AG04450 (cell line): ENCODE measurements around the gene CXCL12. TPM values are rescaled to one million over a fixed set of nuclear protein-coding genes. Genes with fewer than 3 reads are reported as not detected.

Experiments used
- CTCF ChIA-PET: fragments of 300-600, 350-600 bp; formaldehyde crosslinking; extraction: SDS; loops from one replicate; lab custom pipeline; 2022; ENCODE audit warnings: antibody characterized with exemption, inconsistent platforms; lab: Charles Lee
- POLR2A ChIA-PET: fragments of 350-600 bp; formaldehyde crosslinking; extraction: SDS; loops from one replicate; lab custom pipeline; 2021; ENCODE audit warnings: antibody characterized with exemption, inconsistent platforms; lab: Yijun Ruan, JAX
- DNase-seq: peaks from one replicate; pipeline ENCODE4 v3.0.0-alpha.2; 2011; ENCODE audit warnings: low read depth, low spot score
- H3K27ac ChIP-seq: one replicate; pipeline ENCODE4 v1.5.1; 2012; ENCODE audit warnings: low read depth, low read length, control low read depth
- H3K27me3 ChIP-seq: one replicate; pipeline ENCODE4 v1.6.0; 2012; ENCODE audit warnings: low read length; ENCODE audit not compliant: control insufficient read depth, insufficient read depth
- H3K4me3 ChIP-seq: 2 replicates; pipeline ENCODE4 v1.5.1; 2011; ENCODE audit warnings: mild to moderate bottlenecking, low read depth, low read length, control low read depth
- H3K9me3 ChIP-seq: 2 replicates; pipeline ENCODE4 v1.5.1; 2012; ENCODE audit warnings: low read length; ENCODE audit not compliant: control insufficient read depth, insufficient read depth
- CTCF ChIP-seq: IDR thresholded peaks from 2 replicates; pipeline ENCODE4 v1.5.1; 2011; ENCODE audit warnings: low read depth, low read length, control low read depth, inconsistent platforms
- polyA plus RNA-seq: library from polyadenylated mRNA; depleted of rRNA; stranded (reverse); fragments of >200 nt; gene quantifications from 2 replicates; pipeline ENCODE4 v1.2.3, GENCODE V29; 2011

The CXCL12 gene
- polyA plus RNA-seq, 1 experiment = 93.4 TPM

- TF ChIP-seq CTCF = no peak
- Histone ChIP-seq H3K4me3 (no peak overlapping the region), H3K9me3 (no peaks in the 10 kb centered on the region; the same call in 1 of the 2 replicates), H3K27ac (no peak overlapping the region), H3K27me3 (no peaks in the 10 kb centered on the region)
- DNase-seq = no peak
- CTCF ChIA-PET = interaction anchor here (0.5 kb wide), 1 partner anchor 255 kb away, joined by 3 read pairs; no protein-coding TSS in a partner anchor
- POLR2A ChIA-PET = no interaction called here
These were observed 11.4 kb downstream of the CXCL12 start for GRCh38 chr10:44373341-44373995.

GRCh38 chr10:44372181-44372580 lies 12.7 kb downstream of the CXCL12 start:
- CTCF ChIA-PET = interaction anchor here (1.6 kb wide), 1 partner anchor 699 kb away, joined by 4 read pairs; no protein-coding TSS in a partner anchor
- Histone ChIP-seq H3K27ac (no peak overlapping the region), H3K9me3 (no peaks in the 10 kb centered on the region; the same call in 1 of the 2 replicates), H3K27me3 (no peaks in the 10 kb centered on the region), H3K4me3 (no peak overlapping the region)
- DNase-seq = no peak
- POLR2A ChIA-PET = no interaction called here
- no peak for TF ChIP-seq CTCF

- ChIA-PET CTCF (interaction anchor here (1.2 to 1.6 kb wide), 2 partner anchors 494 to 698 kb away, joined by 3 to 4 read pairs; no protein-coding TSS in a partner anchor), POLR2A (no interaction called here)
- no peak for DNase-seq
- Histone ChIP-seq H3K27me3 (no peaks in the 10 kb centered on the region), H3K27ac (no peak overlapping the region), H3K9me3 (no peaks in the 10 kb centered on the region; the same call in 1 of the 2 replicates), H3K4me3 (no peak overlapping the region)
- no peak for TF ChIP-seq CTCF
These were observed 14.1 kb downstream of the CXCL12 start for GRCh38 chr10:44370731-44371248.

- CTCF ChIA-PET = interaction anchor here (2.1 kb wide), 1 partner anchor 59 kb away, joined by 6 read pairs; no protein-coding TSS in a partner anchor
- Histone ChIP-seq H3K27ac (no peak overlapping the region), H3K4me3 (no peak overlapping the region), H3K9me3 (no peaks in the 10 kb centered on the region; the same call in 1 of the 2 replicates), H3K27me3 (no peaks in the 10 kb centered on the region)
- no peak for TF ChIP-seq CTCF
- no peak for DNase-seq
- POLR2A ChIA-PET = no interaction called here
These were observed 15.0 kb downstream of the CXCL12 start for GRCh38 chr10:44369854-44370253.

GRCh38 chr10:44369296-44369695 lies 15.6 kb downstream of the CXCL12 start:
- no peak for DNase-seq
- CTCF ChIA-PET = interaction anchor here (0.7 to 2.1 kb wide), 2 partner anchors 18 to 58 kb away, joined by 3 to 6 read pairs; no protein-coding TSS in a partner anchor
- no peaks in the 10 kb centered on the region for H3K27me3 ChIP-seq
- no peak overlapping the region for H3K4me3 ChIP-seq
- H3K9me3 ChIP-seq = no peaks in the 10 kb centered on the region; the same call in 1 of the 2 replicates
- POLR2A ChIA-PET = no interaction called here
- H3K27ac ChIP-seq = no peak overlapping the region
- TF ChIP-seq CTCF = no peak
